ENCODE data around the gene ADORA1.

The ADORA1 gene

DNA sequence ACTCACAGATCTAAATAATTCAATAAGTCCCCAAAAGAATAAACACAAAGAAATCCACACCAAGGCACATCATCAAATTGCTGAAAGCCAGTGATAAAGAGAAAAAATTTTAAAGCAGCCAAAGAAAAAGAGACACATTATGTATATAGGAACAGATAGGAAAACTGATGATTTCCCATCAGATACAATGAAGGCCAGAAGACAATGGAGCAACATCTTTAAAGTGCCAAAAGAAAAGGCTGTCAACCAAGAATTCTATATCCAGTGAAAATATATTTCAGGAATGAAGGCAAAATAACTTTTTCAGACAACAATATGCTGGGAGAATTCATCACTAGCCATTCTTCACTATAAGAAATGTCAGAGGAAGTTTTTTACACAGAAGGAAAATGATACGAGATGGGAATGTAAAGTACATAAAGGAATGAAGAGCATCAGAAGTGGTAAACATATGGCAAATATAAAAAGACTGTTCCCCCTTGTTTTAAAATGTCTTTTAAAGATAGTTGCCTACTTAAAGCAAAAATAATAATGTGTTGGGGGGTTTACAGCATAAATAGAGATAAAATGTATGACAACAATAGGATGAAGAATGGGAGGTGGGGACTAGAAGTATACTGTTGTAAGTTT is 32.4 kb upstream of the ADORA1 start:
- no peak for DNase-seq

DNA sequence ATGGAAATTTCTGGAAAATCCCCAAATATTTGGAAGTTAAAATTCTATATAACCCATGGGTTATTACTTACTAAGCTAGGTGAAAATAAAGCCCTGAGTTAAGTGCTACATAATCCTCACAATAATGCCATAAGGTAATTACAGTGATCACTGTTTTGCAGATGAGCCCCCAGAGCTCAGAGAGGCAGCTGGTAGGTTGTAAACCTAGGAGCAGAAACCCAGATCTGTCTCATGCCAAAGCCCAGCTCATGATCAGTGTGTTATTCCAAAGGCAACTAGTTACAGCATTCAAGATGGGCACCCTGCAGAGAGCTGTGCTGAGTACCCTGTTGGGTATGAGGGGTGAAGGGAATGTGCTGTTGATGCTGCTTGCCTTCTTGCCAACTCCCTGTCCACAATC is 31.0 kb upstream of the ADORA1 start:
- no peak for DNase-seq

DNA sequence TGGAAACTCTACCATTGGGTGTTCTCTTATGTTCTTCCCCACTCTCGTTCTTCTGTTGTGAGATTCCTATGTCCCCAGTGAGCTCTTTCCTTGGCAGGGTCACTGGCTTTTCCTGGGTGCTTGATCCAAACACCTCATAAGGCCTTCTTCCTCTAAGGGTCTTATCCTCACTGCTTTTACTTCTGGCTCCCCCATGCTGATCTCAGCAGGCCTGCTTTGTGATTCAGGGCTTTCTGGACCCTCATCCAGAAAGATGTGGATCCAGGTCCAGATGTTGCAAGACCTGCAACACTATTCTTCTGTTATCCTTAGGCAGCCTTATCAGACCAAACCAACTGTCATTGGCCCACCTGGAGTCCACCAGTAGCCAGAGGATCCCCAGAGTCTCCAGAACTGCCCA is 30.5 kb upstream of the ADORA1 start:
- no peak for DNase-seq

DNA sequence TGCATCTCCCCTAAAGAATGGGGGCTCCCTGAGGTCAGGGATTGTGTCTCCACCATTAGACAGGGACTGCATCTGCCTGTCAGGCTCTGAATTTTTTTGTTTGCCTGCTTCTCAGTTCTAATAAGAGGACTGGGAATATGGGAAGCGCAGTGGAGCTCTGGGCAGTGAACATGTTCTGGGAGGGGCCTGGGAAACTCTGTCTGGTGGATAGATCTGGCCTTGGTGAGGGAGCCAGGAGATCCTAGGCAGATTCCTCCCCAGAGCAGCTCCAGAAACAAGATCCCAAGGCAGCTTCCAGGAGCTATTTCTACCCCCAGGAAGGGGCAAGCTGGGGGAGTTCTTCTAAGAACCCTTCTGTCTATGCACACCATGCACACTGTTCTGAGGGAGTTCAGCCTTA is 29.1 kb upstream of the ADORA1 start:
- DNase-seq, result no peak

DNA sequence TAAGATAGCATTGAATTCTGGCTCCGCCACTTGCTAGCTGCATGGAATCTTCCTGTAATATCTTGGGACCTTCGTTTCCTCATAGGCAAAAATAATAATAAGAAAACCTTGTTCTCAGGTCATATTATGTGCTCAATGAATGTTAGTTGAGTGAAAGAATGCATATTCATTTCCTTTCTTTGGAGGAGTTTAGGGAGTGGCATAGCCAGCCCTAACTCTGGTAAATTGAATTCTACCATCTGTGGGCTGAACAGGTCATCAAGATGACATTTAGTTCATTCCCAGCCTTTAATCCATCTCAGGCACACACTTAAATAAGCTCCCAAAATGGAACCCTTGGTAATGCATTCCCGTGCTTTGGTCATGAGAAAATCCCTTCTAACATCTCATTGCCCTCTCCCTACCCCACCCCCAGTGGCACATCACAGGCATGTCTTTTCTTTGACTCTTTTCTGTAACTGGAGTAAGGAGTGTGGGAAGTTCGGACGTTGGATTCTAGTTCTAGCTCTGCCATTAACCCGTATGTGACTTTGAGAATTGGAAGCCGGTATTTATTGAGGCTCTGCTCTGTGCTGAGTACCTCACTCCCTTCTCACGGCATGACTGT is 28.5 kb upstream of the ADORA1 start:
- DNase-seq, result no peak

DNA sequence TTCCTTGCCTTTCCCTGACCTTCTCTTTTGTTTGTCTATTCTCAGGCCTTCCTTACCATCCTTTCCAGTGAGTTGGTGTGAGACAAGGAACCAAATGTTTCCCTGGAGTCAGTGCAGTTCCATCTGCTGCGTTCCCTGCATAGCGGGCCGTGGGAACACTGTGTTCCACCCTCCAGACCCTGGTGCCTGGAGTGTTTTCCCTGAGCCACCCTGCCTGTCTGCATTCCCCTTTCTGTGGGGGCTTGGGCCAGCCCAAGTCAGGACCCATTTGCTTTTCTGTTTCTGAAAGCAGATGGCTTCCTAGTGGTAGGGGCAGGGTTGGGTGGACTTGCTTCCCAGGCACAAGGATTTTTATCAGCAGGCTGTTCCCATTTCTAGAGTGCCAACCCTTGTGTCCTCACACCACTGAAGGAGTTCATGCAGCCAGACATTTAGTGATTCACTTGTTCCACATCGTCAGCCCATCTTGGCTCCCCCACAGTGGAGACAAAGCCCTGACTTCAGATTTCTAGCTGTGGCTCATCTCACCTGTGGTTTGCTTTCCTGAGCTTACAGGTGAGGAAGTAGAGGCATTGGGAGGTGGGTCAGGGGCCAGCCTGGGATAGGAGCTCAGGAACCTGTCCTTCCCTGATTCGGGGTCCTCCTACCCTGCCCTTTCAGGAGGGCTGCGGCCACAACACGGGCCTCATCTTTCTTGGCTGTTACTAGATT is 27.6 kb upstream of the ADORA1 start:
- no peak for DNase-seq

DNA sequence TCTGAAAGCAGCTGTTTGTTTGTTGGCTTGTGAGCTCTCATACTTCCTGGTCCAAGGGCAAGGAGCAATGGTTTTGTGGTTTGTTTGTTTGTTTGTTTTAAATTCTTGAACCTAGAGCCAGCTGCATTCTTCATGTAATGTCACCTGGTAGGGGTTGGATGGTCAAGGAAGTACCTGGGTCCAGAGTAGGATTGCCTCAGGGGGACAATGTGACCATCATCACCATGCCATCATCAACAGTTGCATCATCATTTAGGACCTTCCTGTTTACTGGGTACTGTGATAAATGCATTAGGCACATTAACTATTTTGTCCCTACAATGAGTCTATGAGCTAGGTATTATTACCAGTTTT is 27.0 kb upstream of the ADORA1 start:
- no peak for DNase-seq

DNA sequence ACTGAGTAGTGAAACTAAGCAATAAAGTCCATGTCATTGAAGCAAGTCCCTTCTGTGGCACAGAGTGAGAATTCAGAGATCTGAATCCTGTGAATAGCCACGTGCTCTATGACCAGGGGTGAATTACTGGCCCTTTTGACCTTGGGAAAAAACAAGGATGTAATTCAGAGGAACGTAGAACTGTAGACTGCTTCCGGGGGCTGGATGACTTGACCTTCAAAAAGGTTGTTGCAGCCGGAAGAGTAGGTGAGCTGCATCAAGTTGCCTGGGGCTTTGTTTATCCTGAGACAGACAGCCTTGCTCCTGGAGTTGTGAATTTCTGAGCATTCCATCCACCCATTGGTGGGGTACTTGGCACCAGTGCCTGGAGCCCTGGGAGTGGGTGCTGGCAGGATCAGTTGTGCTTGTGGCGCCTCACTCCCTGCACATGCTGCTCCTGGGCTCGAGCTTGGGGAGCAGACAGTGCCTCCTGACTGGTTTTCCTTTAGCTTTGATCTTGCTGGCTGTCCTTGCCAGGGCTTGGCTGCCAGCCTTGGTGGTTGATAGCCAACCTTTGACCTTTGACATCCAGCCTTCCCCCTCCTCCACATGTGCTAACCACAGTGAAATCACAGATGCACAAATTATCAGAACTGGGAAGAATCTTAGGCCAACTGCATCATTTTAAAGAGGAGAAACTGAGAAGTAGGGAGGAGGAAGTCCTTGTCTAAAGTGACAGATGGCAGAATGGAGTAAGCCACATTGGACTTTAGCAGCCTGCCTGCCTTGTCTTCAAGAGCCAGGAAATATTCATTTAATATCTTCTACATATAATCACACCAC is 25.5 kb upstream of the ADORA1 start:
- DNase-seq, result no peak

DNA sequence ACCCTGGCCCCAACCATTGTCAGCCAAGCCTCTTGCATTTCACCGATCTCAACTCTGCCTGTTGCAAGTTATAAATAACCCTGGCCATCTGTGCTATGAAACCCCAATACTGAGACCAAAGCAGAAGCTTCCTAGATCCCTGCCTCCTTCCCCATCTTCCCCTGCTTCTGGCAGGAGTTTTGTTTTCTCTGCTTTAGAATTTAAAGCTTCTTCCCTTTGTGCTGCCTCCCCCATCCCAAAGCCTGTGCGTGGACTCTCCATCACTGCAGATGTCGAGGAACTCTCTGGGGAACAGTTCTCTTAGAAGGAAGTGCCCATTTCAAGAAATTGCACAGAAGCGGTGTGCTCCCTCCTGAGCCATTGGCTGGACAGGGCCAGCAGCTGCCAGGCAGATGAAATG is 24.3 kb upstream of the ADORA1 start:
- no peak for DNase-seq

DNA sequence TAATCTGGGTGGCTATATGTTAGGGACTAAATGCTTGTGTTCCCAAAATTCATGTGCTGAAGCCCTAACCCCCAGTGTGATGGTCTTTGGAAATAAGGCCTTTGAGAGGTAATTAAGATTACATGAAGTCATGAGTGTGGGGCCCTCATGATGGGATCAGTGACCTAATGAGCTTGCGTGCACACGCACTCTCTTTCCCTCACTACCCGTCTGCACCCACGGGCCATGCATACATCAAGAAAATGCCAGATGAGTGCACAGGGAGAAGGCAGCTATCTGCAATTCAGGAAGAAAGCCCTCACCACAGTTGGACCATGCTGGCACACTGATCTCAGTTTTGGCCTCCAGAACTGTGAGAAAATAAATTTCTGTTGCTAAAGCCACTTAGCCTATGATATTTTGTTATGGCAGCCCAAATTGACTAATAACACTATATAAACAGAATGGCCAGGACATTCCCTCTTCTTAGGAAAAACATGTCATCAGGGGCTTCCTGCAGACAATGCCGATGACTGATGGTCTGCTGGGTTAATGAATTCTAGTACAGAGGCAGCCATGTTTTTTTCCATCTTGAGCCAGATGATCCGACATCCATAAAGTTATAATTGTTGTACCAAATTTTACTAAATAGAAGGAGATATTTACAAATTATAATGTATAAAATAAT is 23.6 kb upstream of the ADORA1 start:
- DNase-seq, result no peak

DNA sequence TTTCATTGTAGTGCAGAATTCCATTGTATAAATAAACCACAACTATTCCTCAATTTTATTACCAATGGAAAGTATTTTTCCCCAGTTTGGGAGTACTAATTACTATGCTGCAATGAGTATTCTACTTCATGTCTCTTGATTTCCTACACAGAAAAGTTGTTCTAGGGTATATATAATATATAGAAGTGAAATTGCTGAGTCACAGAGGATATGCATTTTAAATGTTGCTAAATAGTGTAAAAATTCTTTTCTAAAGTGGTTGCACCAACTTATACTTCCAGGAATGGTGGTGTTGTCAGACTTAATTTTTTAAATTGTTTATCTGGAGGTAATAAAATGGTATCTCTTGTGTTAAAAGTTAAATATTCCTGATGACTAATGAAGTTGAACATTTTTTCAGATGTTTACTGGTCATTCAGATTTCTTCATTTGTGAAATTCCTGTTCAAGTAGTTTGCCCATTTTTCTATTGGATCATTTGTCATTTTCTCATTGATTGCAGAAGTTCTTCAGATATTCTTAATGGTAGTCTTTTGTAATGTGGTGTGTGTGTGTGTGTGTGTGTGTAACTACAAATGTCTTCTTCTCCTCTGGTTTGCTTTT is 22.6 kb upstream of the ADORA1 start:
- no peak for DNase-seq

DNA sequence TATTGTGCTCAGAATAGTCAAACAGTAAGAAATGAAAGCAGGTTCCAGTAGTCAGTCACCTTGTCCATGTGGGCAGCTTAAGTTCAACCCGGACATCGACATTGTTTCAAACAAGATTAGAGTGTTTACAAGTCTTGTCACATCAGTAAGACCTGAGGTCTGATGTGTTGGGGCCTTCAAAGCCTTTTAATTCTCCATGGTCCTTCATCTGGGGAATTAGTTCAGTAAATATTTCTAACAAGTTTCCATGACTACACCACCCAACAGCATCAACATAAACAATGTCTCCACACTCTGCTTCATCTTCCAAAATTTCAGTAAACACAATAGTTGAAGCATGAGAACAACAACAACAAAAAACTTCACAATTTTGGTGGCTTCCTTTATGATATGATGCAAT is 15.1 kb upstream of the ADORA1 start:
- DNase-seq, result no peak

DNA sequence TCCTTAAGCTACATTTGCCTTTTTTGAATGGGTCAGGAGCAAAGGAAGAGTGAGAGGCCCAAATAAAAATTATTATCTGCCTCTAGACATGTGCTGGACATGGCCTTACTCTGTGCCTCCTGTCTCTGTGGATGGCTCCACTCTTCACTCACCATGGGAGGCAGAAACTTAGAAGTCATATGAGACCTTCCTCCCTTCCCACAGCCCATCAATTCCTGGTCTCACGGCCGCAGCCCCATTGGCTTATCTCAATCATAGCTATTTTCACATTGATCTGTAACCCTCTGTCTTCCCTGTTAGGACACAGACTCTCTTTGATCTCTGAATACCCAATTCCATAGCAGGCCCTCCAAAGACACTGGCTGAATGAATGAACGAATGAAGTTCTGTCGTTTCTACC is 14.2 kb upstream of the ADORA1 start:
- DNase-seq, result no peak

DNA sequence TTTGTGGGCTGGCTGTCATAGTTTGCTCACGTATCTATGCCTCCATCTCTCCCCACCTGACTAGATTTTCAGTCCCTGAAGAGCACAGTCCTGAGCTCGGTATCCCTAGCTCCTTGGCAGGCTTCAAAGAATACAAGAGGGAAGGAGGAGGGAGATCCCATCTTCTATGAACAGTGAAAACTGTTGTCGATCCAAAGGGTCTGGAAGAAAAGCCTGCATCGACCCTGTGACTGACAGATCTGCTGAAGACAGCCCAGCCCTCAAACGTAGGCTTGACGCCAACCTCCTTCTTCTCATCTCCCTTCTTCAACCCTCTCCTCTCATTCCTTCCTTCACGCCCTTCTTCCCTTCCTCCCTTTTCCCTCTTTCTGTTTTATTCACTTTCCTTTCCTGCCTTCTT is 13.3 kb upstream of the ADORA1 start:
- DNase-seq, result no peak

DNA sequence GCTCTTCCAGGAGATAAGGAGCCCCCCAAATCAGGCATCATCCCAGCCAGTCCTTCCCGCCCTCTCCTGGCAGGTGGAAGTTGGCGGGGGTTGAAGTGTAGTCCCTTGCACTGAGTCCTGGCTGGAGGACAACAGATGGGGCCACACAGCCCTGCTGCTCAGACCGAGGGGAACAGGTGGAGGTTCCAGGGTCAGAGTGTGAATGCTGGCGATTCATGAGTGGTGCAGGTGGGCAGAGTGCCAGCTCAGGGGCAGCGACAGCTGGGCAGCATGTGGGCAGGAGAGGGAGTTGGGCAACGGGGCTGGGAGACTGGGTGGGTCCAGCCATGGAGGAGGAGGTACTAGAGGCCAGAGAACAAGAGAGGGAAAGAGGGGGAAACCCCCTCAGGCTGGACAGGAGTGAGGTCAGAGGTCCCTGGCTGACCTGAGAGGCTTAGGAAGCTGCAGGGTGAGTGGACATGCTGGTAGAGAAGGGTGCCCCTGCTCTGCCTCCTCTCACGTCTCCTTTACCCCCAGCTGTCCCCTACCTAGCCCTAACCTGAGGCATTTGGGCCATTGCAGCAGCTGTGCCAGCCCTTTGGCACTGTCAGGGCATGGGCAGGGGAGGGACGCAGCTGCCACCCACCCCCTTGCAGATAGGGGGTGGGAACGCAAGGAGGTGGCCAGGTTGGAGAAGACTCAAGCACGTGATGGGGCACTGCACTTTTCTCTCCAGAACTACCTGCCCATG is 11.3 kb upstream of the ADORA1 start:
- DNase-seq, result no peak

DNA sequence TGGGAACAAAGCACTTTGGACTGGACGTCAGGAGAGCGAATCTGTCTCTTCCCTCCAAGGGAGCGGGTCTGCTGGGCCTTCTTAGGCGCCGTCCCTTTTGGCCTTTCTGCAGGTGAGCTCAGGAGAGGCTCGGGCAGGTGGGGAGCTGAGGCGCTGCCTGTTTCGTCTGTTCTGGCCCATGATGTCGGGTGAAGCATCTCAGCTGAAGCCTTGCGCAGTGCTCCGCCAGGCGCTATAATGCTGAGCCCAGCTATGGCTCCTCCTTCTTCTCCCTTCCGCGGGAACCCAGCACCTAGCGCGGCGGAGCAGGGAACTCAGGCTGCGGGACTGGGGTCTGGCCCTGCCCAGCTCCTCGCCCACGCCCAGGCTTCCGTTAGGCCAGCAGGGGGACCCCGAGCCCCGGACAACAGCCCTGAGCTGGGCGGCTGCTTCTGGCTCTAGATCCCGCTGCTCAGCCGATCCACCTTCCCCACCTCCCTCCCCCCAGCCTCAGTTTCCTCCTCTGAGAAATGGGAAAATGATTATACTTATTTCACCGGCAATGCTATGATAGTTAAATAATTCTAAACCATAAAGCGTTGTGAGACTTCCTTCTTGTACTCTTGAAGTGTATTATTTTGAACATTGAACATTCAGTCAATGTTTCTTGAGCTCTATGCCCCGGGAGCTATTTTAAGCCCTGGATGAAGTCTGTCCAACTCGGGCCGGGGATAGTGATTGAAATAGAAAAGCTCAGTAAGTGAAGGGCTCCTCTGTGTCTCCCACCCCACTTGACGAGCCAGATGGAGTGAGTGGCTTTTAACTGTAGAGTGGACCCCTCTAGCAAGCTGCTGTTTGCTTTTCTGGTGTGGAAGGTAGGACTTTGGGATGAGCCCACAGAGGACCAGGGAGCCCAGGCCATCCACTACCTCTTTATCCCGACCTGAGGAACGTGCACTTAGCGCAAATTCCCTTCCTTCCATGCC is 9.6 kb upstream of the ADORA1 start:
- no peak for DNase-seq

DNA sequence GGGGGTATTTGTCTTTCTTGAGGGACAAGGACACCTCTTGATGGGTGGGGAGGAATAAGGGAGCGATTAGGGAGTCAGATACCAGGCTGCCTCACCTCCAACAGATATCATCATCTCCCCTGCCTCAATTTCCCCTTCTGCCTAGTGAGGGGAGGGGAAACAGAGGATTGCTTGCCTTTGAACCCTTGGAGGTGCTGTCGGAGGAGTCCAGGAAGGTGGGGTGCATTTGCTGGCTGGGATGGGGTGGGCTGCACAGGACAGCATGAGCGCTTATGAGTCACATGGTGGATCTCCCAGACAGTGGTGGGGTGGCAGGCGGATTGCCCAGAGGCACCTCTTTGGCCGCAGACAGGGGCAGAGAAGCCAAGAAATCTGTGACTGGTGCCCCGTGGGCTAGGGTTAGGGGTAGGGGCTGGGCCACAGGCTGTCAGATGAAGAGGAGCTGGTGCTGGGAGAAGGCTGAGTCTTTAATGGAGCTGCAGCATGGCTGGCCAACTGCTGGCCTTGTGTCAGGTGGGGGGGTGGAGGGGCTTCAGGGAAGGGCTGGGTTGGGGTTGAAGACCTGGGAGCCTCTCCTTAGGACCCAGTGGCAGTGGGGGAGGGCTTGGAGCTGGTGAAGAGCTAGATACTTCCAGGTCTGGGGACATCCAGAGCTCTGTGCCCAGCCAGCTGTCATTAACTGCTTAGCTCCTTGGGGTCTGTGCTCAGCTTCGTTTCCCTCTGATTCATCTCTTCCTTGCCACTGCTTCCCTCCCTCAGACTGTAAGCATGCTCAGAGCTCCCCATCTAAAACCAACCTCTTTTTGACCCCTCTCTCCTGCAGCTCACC is 7.0 kb upstream of the ADORA1 start:
- DNase-seq, result no peak

DNA sequence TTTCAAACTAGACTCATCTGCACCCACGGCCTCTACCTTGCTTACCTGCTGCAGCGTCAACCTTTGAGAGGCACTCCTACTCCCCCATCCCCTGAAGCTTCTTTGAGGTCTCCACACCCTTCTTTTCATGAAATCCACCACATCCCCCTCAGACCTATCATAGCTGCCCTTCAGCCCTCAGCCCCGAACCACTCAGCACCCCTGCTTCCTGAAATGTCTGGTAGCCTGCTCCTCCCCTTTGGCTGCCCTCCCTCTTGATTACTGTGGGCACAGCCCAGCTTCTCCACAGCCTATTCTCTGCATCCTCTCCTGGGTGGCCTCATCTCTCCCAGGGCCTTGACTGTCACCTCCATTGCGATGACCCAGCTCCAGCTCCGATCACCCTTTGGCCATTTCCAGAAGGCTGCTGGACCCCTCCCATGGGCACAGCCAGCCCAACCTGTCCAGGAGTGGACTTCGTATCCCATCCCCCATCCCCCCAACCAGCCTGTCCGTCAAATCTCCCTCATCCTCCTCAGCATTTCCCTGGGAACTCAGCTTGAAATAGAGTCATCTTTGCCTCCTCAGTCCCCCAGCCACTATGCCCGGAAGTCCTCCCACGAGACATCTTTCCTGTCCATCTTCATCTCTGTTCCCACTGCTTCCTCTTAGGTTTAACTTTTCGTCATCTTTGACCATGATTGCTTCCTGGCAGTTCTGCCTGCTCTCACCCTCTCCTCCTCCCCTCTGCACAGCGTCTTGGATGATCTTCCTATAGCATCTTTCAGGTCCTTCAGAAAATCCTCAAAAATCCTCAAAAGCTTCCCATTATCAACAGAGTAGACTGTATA is 6.1 kb upstream of the ADORA1 start:
- no peak for DNase-seq

DNA sequence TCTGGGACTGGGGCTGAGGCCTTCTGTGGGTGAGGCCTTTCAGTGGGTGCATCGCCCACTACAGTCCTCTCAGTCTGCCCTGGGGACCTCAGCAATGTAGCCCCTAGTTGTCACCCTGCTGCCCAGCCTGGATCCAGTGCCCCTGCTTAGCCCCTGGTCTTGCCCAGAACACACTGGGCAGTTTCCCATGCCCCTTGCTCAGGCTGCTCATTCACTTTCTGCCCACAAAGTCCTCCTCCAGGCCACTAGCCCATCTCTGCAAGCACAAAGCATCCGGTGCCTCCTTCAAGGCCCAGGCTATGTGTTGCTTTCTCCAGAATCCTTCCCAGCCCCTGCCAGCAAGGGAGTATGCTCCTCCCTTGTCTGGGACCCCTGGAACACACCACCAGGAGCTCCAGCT is 5.4 kb upstream of the ADORA1 start:
- no peak for DNase-seq
